WTC11 (cell line): ENCODE results near the gene MTFP1. TPM values are rescaled to one million over a fixed set of nuclear protein-coding genes. Genes with fewer than 3 reads are reported as not detected.

Source experiments
- ATAC-seq: fragments of 200-7000 bp; cut with Tn5 transposase; 2 replicates; pipeline ENCODE4 v1.10.0; 2021; ENCODE audit warnings: mild to moderate bottlenecking, moderate library complexity
- CTCF ChIA-PET: fragments of 300-600 bp; sonication (Branson Sonifier 250); formaldehyde crosslinking; loops from one replicate; lab custom pipeline; 2021; ENCODE audit warnings: antibody characterized with exemption; lab: Charles Lee
- POLR2A ChIA-PET: fragments of 350-600 bp; sonication (Branson Sonifier 250); formaldehyde crosslinking; loops from one replicate; lab custom pipeline; 2021; ENCODE audit warnings: antibody characterized with exemption; lab: Charles Lee
- DNase-seq: peaks from one replicate; pipeline ENCODE4 v3.0.0; 2021; ENCODE audit warnings: low spot score
- H3K27ac Mint-ChIP-seq: 2 replicates; pipeline ENCODE4 v1.8.0; 2021; ENCODE audit warnings: mixed read lengths
- H3K27me3 Mint-ChIP-seq: 2 replicates; pipeline ENCODE4 v1.8.0; 2021; ENCODE audit warnings: low read depth, mild to moderate bottlenecking, moderate library complexity, mixed read lengths
- H3K36me3 Mint-ChIP-seq: 2 replicates; pipeline ENCODE4 v1.8.0; 2021; ENCODE audit warnings: mixed read lengths
- H3K4me1 Mint-ChIP-seq: 2 replicates; pipeline ENCODE4 v1.8.0; 2022; ENCODE audit warnings: mixed read lengths
- H3K4me3 Mint-ChIP-seq: 2 replicates; pipeline ENCODE4 v1.8.0; 2021; ENCODE audit warnings: mild to moderate bottlenecking, moderate library complexity, mixed read lengths
- H3K9me3 Mint-ChIP-seq: 2 replicates; pipeline ENCODE4 v1.8.0; 2021; ENCODE audit warnings: mixed read lengths
- E2F5 ChIP-seq: sonication (generic); formaldehyde crosslinking; IDR thresholded peaks from 2 replicates; pipeline ENCODE4 v1.8.1; 2022; ENCODE audit warnings: mild to moderate bottlenecking, moderate library complexity, missing genetic modification reagents
- ELF4 ChIP-seq: sonication (generic); formaldehyde crosslinking; IDR thresholded peaks from 2 replicates; pipeline ENCODE4 v1.8.1; 2022; ENCODE audit warnings: low read depth, mild to moderate bottlenecking, moderate library complexity, missing genetic modification reagents
- ETV6 ChIP-seq: sonication (generic); formaldehyde crosslinking; IDR thresholded peaks from 2 replicates; pipeline ENCODE4 v1.8.1; 2022; ENCODE audit warnings: mild to moderate bottlenecking, missing genetic modification reagents
- GABPB1 ChIP-seq: sonication (generic); formaldehyde crosslinking; IDR thresholded peaks from 2 replicates; pipeline ENCODE4 v1.8.1; 2023; ENCODE audit warnings: mild to moderate bottlenecking, missing genetic modification reagents
- JAZF1 ChIP-seq: fragments of 250-450 bp; sonication (Bioruptor Pico); IDR thresholded peaks from 2 replicates; pipeline ENCODE4 v1.9.0; 2021; ENCODE audit warnings: moderate library complexity, mild to moderate bottlenecking, inconsistent platforms
- MYBL2 ChIP-seq: sonication (generic); formaldehyde crosslinking; IDR thresholded peaks from 2 replicates; pipeline ENCODE4 v1.8.1; 2023; ENCODE audit warnings: mild to moderate bottlenecking, moderate library complexity, missing genetic modification reagents
- NFYB ChIP-seq: sonication (generic); formaldehyde crosslinking; conservative IDR thresholded peaks from 2 replicates; pipeline ENCODE4 v1.8.0; 2022; ENCODE audit warnings: low read depth, missing genetic modification reagents
- PREB ChIP-seq: sonication (generic); formaldehyde crosslinking; IDR thresholded peaks from 2 replicates; pipeline ENCODE4 v1.8.1; 2022; ENCODE audit warnings: mild to moderate bottlenecking, missing genetic modification reagents, moderate library complexity, borderline replicate concordance
- RORB ChIP-seq: fragments of 250-450 bp; sonication (Bioruptor Pico); IDR thresholded peaks from 2 replicates; pipeline ENCODE4 v1.9.0; 2021; ENCODE audit warnings: mild to moderate bottlenecking
- SMAD3 ChIP-seq: sonication (generic); formaldehyde crosslinking; IDR thresholded peaks from 2 replicates; pipeline ENCODE4 v1.8.0; 2022; ENCODE audit warnings: missing genetic modification reagents, mild to moderate bottlenecking, borderline replicate concordance
- SMAD4 ChIP-seq: sonication (generic); formaldehyde crosslinking; IDR thresholded peaks from 2 replicates; pipeline ENCODE4 v1.8.0; 2022; ENCODE audit warnings: mild to moderate bottlenecking, missing genetic modification reagents
- STAT6 ChIP-seq: sonication (generic); formaldehyde crosslinking; conservative IDR thresholded peaks from 2 replicates; pipeline ENCODE4 v1.8.1; 2023; ENCODE audit warnings: mild to moderate bottlenecking, low read depth, missing genetic modification reagents, moderate library complexity
- ZMAT4 ChIP-seq: fragments of 250-450 bp; sonication (Bioruptor Pico); IDR thresholded peaks from 2 replicates; pipeline ENCODE4 v1.9.0; 2021; ENCODE audit warnings: mild to moderate bottlenecking
- ZNF138 ChIP-seq: sonication (generic); formaldehyde crosslinking; conservative IDR thresholded peaks from 2 replicates; pipeline ENCODE4 v1.8.1; 2022; ENCODE audit warnings: mild to moderate bottlenecking, moderate library complexity, missing genetic modification reagents
- ZNF219 ChIP-seq: sonication (generic); formaldehyde crosslinking; IDR thresholded peaks from 2 replicates; pipeline ENCODE4 v1.8.0; 2023; ENCODE audit warnings: missing genetic modification reagents, mild to moderate bottlenecking, borderline replicate concordance
- ZNF263 ChIP-seq: sonication (generic); formaldehyde crosslinking; IDR thresholded peaks from 2 replicates; pipeline ENCODE4 v1.8.1; 2022; ENCODE audit warnings: low read depth, mild to moderate bottlenecking, moderate library complexity, missing genetic modification reagents
- total RNA-seq: library from RNA; stranded (reverse); gene quantifications from 3 replicates; pipeline ENCODE4 v1.2.3, GENCODE V29; 2021
- TF ChIP-seq, protein P1 (sequence below): sonication (generic); formaldehyde crosslinking; IDR thresholded peaks from 2 replicates; pipeline ENCODE4 v1.8.0; 2023; ENCODE audit warnings: mild to moderate bottlenecking, missing genetic modification reagents
- TF ChIP-seq, protein P2 (sequence below): fragments of 250-450 bp; sonication (Bioruptor Pico); IDR thresholded peaks from 2 replicates; pipeline ENCODE4 v1.9.0; 2021; ENCODE audit warnings: mild to moderate bottlenecking
- TF ChIP-seq, protein P3 (sequence below): fragments of 200-600 bp; IDR thresholded peaks from 2 replicates; pipeline ENCODE4 v1.8.0; 2022; ENCODE audit warnings: antibody characterized with exemption

Gene MTFP1
- total RNA-seq, 1 experiment from 2014 or later, result 75.0 TPM

DNA sequence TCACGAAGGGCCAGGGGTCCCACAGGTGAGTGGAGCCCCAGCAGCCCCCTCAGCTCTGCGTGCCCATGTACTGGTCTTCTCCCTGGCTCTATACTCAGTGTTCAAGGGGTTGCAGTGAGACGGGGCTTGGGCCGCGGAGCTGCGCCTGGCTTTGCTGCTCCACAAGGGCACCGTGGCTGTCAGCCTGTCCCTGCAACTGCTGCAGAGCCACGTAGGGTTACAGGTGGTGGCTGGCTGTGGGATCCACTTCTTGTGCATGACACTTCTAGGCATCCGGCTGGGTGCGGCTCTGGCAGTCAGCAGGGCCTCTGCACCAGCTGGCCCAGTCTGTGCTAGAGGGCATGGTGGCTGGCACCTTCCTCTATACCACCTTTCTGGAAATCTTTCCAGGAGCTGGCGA is 14.3 kb downstream of the MTFP1 start (continued):
- TF ChIP-seq STAT6 (CRISPR knock-in tag), result no peak
- no peak for TF ChIP-seq JAZF1 (CRISPR knock-in tag)
- TF ChIP-seq ZMAT4 (CRISPR knock-in tag), result no peak
- TF ChIP-seq PREB, result no peak
- TF ChIP-seq GABPB1, result no peak
- TF ChIP-seq NFYB (CRISPR knock-in tag), result no peak
- TF ChIP-seq RORB (CRISPR knock-in tag), result no peak
- TF ChIP-seq ZNF263 (CRISPR knock-in tag), result no peak
- TF ChIP-seq ELF4 (CRISPR knock-in tag), result no peak
- no peak for TF ChIP-seq E2F5 (CRISPR knock-in tag)
- no peak for TF ChIP-seq ZNF219 (CRISPR knock-in tag)
- TF ChIP-seq, protein P1, sequence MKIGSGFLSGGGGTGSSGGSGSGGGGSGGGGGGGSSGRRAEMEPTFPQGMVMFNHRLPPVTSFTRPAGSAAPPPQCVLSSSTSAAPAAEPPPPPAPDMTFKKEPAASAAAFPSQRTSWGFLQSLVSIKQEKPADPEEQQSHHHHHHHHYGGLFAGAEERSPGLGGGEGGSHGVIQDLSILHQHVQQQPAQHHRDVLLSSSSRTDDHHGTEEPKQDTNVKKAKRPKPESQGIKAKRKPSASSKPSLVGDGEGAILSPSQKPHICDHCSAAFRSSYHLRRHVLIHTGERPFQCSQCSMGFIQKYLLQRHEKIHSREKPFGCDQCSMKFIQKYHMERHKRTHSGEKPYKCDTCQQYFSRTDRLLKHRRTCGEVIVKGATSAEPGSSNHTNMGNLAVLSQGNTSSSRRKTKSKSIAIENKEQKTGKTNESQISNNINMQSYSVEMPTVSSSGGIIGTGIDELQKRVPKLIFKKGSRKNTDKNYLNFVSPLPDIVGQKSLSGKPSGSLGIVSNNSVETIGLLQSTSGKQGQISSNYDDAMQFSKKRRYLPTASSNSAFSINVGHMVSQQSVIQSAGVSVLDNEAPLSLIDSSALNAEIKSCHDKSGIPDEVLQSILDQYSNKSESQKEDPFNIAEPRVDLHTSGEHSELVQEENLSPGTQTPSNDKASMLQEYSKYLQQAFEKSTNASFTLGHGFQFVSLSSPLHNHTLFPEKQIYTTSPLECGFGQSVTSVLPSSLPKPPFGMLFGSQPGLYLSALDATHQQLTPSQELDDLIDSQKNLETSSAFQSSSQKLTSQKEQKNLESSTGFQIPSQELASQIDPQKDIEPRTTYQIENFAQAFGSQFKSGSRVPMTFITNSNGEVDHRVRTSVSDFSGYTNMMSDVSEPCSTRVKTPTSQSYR (CRISPR knock-in tag), result no peak
- TF ChIP-seq, protein P2, sequence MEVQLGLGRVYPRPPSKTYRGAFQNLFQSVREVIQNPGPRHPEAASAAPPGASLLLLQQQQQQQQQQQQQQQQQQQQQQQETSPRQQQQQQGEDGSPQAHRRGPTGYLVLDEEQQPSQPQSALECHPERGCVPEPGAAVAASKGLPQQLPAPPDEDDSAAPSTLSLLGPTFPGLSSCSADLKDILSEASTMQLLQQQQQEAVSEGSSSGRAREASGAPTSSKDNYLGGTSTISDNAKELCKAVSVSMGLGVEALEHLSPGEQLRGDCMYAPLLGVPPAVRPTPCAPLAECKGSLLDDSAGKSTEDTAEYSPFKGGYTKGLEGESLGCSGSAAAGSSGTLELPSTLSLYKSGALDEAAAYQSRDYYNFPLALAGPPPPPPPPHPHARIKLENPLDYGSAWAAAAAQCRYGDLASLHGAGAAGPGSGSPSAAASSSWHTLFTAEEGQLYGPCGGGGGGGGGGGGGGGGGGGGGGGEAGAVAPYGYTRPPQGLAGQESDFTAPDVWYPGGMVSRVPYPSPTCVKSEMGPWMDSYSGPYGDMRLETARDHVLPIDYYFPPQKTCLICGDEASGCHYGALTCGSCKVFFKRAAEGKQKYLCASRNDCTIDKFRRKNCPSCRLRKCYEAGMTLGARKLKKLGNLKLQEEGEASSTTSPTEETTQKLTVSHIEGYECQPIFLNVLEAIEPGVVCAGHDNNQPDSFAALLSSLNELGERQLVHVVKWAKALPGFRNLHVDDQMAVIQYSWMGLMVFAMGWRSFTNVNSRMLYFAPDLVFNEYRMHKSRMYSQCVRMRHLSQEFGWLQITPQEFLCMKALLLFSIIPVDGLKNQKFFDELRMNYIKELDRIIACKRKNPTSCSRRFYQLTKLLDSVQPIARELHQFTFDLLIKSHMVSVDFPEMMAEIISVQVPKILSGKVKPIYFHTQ, result no peak

- peaks cover 7% of the 10 kb centered on the region for H3K4me1 Mint-ChIP-seq
- H3K4me3 Mint-ChIP-seq, result no peak overlapping the region
- ChIA-PET POLR2A (no interaction called here), CTCF (interaction anchor here (0.7 kb wide), 1 partner anchor 49 kb away, joined by 3 read pairs; no protein-coding TSS in a partner anchor)
- no peak for DNase-seq
- ATAC-seq, result no peak
- peaks cover 8% of the 10 kb centered on the region; the same call in 1 of the 2 replicates for H3K36me3 Mint-ChIP-seq
- TF ChIP-seq GABPB1, result no peak
- TF ChIP-seq, protein P3, sequence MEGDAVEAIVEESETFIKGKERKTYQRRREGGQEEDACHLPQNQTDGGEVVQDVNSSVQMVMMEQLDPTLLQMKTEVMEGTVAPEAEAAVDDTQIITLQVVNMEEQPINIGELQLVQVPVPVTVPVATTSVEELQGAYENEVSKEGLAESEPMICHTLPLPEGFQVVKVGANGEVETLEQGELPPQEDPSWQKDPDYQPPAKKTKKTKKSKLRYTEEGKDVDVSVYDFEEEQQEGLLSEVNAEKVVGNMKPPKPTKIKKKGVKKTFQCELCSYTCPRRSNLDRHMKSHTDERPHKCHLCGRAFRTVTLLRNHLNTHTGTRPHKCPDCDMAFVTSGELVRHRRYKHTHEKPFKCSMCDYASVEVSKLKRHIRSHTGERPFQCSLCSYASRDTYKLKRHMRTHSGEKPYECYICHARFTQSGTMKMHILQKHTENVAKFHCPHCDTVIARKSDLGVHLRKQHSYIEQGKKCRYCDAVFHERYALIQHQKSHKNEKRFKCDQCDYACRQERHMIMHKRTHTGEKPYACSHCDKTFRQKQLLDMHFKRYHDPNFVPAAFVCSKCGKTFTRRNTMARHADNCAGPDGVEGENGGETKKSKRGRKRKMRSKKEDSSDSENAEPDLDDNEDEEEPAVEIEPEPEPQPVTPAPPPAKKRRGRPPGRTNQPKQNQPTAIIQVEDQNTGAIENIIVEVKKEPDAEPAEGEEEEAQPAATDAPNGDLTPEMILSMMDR, result no peak
- TF ChIP-seq ETV6 (CRISPR knock-in tag), result no peak
- TF ChIP-seq ZNF138 (CRISPR knock-in tag), result no peak
- TF ChIP-seq SMAD4 (CRISPR knock-in tag), result no peak
- TF ChIP-seq SMAD3, result no peak
- TF ChIP-seq MYBL2 (CRISPR knock-in tag), result no peak
- H3K27me3 Mint-ChIP-seq, result peaks cover 17% of the 10 kb centered on the region
- H3K27ac Mint-ChIP-seq, result no peak overlapping the region
- peaks cover 20% of the 10 kb centered on the region for H3K9me3 Mint-ChIP-seq
Observed at GRCh38 chr22:30441088-30441487, 15.5 kb downstream of the MTFP1 start.
